Measurements from ENCODE around the gene KCNN1. TPM values are rescaled to one million over a fixed set of nuclear protein-coding genes. Genes with fewer than 3 reads are reported as not detected.

Gene KCNN1
- total and polyA plus RNA-seq, 4 donors, result 0.14 to 0.60 (median 0.19) TPM; not detected in 1

GRCh38 chr19:18046059-18046718 is 79.3 kb downstream of the KCNN1 start:
- Histone ChIP-seq H3K9ac (ENCODE audit: insufficient read depth in 1 of 2, low read length in 2 of 2) (no peak overlapping the region), H3K4me3 (no peak overlapping the region), H3K9me3 (ENCODE audit: control insufficient read depth in 4 of 4, insufficient read depth in 3 of 4, low read length in 3 of 4) (no peaks in the 10 kb centered on the region), H3K27ac (ENCODE audit: low read depth in 1 of 2, low read length in 1 of 2) (no peak overlapping the region), H3K27me3 (ENCODE audit: control insufficient read depth in 3 of 3, insufficient read depth in 3 of 3, low read length in 2 of 3) (peaks cover 0 to 10% (median 10%) of the 10 kb centered on the region in 3 donors), H3K36me3 (ENCODE audit: control insufficient read depth in 4 of 4, insufficient read depth in 4 of 4, low read length in 4 of 4) (no peaks in the 10 kb centered on the region), H3K4me1 (ENCODE audit: control insufficient read depth in 5 of 5, insufficient read depth in 5 of 5, low read length in 5 of 5) (peaks cover 0 to 6% (median 0%) of the 10 kb centered on the region in 5 donors)
- TF ChIP-seq CTCF (IDR thresholded peaks at IDR 0.05; ENCODE audit: control extremely low read depth, extremely low read depth), result no peak
- no peak for ATAC-seq (ENCODE audit: insufficient read depth, low FRiP score)
- DNase-seq, result no peak
- WGBS, 2 donors, result 78 to 79% methylated on average over 14 of the region's 14 CpGs

GRCh38 chr19:18049385-18049784 is 82.5 kb downstream of the KCNN1 start:
- Histone ChIP-seq H3K9me3 (ENCODE audit: control insufficient read depth in 4 of 4, insufficient read depth in 3 of 4, low read length in 3 of 4) (no peaks in the 10 kb centered on the region), H3K36me3 (ENCODE audit: control insufficient read depth in 4 of 4, insufficient read depth in 4 of 4, low read length in 4 of 4) (no peaks in the 10 kb centered on the region), H3K27me3 (ENCODE audit: control insufficient read depth in 3 of 3, insufficient read depth in 3 of 3, low read length in 2 of 3) (peaks cover 0 to 21% (median 10%) of the 10 kb centered on the region in 3 donors), H3K27ac (ENCODE audit: low read depth in 1 of 2, low read length in 1 of 2) (peak overlapping the region; percentile 54 to 60), H3K9ac (ENCODE audit: insufficient read depth in 1 of 2, low read length in 2 of 2) (no peak overlapping the region), H3K4me3 (no peak overlapping the region), H3K4me1 (ENCODE audit: control insufficient read depth in 5 of 5, insufficient read depth in 5 of 5, low read length in 5 of 5) (peaks cover 0 to 11% (median 0%) of the 10 kb centered on the region in 5 donors)
- DNase-seq (peak; percentile 73 to 92 (median 79)), ATAC-seq (ENCODE audit: insufficient read depth, low FRiP score) (no peak)
- 33 to 57% methylated on average over 10 of the region's 10 CpGs for WGBS, 2 donors
- no peak for TF ChIP-seq CTCF (IDR thresholded peaks at IDR 0.05; ENCODE audit: control extremely low read depth, extremely low read depth)

Small RNAs within 50 kb of the gene (small RNA-seq; reads per million reads assigned to genes)
- gene RNA5SP468 (ENCODE audit: low replicate concordance), result not detected

Other genes with a start within 250 kb of the KCNN1 start
- gene MAP1S, start 247.6 kb upstream of the KCNN1 start, total RNA-seq, result 10 to 100 TPM; 36.3 to 71.1 TPM
- gene MAP1S, start 247.6 kb upstream of the KCNN1 start, polyA plus RNA-seq, result 10 to 100 TPM; 32.1 to 40.6 TPM
- 1 to 10 TPM; 6.1 to 9.4 TPM for gene FCHO1, start 215.6 kb upstream of the KCNN1 start, total RNA-seq
- 10 to 100 TPM in 1 of 2 donors, 1 to 10 TPM in 1; 3.2 to 10.4 TPM for gene FCHO1, start 215.6 kb upstream of the KCNN1 start, polyA plus RNA-seq
- gene B3GNT3, start 172.0 kb upstream of the KCNN1 start, total RNA-seq, result 1 to 10 TPM in 1 of 2 donors, under 1 TPM in 1; 1.00 to 2.0 TPM
- gene B3GNT3, start 172.0 kb upstream of the KCNN1 start, polyA plus RNA-seq, result 1 to 10 TPM; 2.0 to 3.0 TPM
- gene INSL3, start 145.6 kb upstream of the KCNN1 start, total RNA-seq, result not detected
- gene INSL3, start 145.6 kb upstream of the KCNN1 start, polyA plus RNA-seq, result 1 to 10 TPM in 1 of 2 donors, not detected in 1; 1.5 TPM
- 10 to 100 TPM; 17.3 to 18.8 TPM for gene JAK3, start 119.1 kb upstream of the KCNN1 start, total RNA-seq
- 10 to 100 TPM in 1 of 2 donors, 1 to 10 TPM in 1; 5.2 to 32.5 TPM for gene JAK3, start 119.1 kb upstream of the KCNN1 start, polyA plus RNA-seq
- gene RPL18A, start 107.2 kb upstream of the KCNN1 start, total RNA-seq, result 1,000 to 10,000 TPM in 1 of 2 donors, 100 to 1,000 TPM in 1; 639 to 1,758 TPM
- gene RPL18A, start 107.2 kb upstream of the KCNN1 start, polyA plus RNA-seq, result 1,000 to 10,000 TPM; 1,929 to 1,987 TPM
- under 1 TPM in 1 of 2 donors, not detected in 1; 0.95 TPM for gene SLC5A5, start 95.2 kb upstream of the KCNN1 start, total RNA-seq
- gene SLC5A5, start 95.2 kb upstream of the KCNN1 start, polyA plus RNA-seq, result under 1 TPM; 0.14 to 0.15 TPM
- gene CCDC124, start 34.1 kb upstream of the KCNN1 start, total RNA-seq, result 10 to 100 TPM; 35.5 to 83.1 TPM
- 100 to 1,000 TPM; 121 to 146 TPM for gene CCDC124, start 34.1 kb upstream of the KCNN1 start, polyA plus RNA-seq
- 10 to 100 TPM; 19.4 to 50.0 TPM for gene ARRDC2, start 41.1 kb downstream of the KCNN1 start, total RNA-seq
- 10 to 100 TPM; 47.6 to 62.2 TPM for gene ARRDC2, start 41.1 kb downstream of the KCNN1 start, polyA plus RNA-seq
- gene IL12RB1, start 119.8 kb downstream of the KCNN1 start, total RNA-seq, result 1 to 10 TPM; 1.3 to 7.8 TPM
- 1 to 10 TPM; 3.0 to 6.7 TPM for gene IL12RB1, start 119.8 kb downstream of the KCNN1 start, polyA plus RNA-seq
- gene MAST3, start 130.7 kb downstream of the KCNN1 start, total RNA-seq, result 10 to 100 TPM in 1 of 2 donors, 1 to 10 TPM in 1; 6.5 to 24.0 TPM
- 10 to 100 TPM in 1 of 2 donors, 1 to 10 TPM in 1; 5.0 to 12.1 TPM for gene MAST3, start 130.7 kb downstream of the KCNN1 start, polyA plus RNA-seq
- gene PIK3R2, start 186.1 kb downstream of the KCNN1 start, total RNA-seq, result 10 to 100 TPM; 22.3 to 36.2 TPM
- 10 to 100 TPM in 1 of 2 donors, 1 to 10 TPM in 1; 7.0 to 18.4 TPM for gene PIK3R2, start 186.1 kb downstream of the KCNN1 start, polyA plus RNA-seq
- gene IFI30, start 206.7 kb downstream of the KCNN1 start, total RNA-seq, result 100 to 1,000 TPM; 205 to 612 TPM
- 1,000 to 10,000 TPM in 1 of 2 donors, 100 to 1,000 TPM in 1; 440 to 1,883 TPM for gene IFI30, start 206.7 kb downstream of the KCNN1 start, polyA plus RNA-seq
- gene MPV17L2, start 226.1 kb downstream of the KCNN1 start, total RNA-seq, result 10 to 100 TPM in 1 of 2 donors, 1 to 10 TPM in 1; 3.2 to 13.7 TPM
- gene MPV17L2, start 226.1 kb downstream of the KCNN1 start, polyA plus RNA-seq, result 10 to 100 TPM; 22.7 to 28.0 TPM
- 1 to 10 TPM; 3.1 to 6.7 TPM for gene RAB3A, start 236.9 kb downstream of the KCNN1 start, total RNA-seq
- 1 to 10 TPM; 1.1 to 1.5 TPM for gene RAB3A, start 236.9 kb downstream of the KCNN1 start, polyA plus RNA-seq

All from lung (tissue), 13 donors.